Mesothelial cell of epicardium (in vitro differentiated cells): Measurements from ENCODE around the gene BTBD17. TPM values are rescaled to one million over a fixed set of nuclear protein-coding genes. Genes with fewer than 3 reads are reported as not detected.

ENCODE experiments used
- DNase-seq, 2 experiments: peaks; one replicate each; pipeline ENCODE4 v3.0.0; 2021; ENCODE audit warnings: low spot score in 2 of 2; ENCODE audit not compliant: unreplicated experiment in 2 of 2
- H3K27ac Mint-ChIP-seq: 2 replicates; pipeline ENCODE4 v1.8.0; 2021; ENCODE audit warnings: mixed read lengths
- H3K27me3 Mint-ChIP-seq: 2 replicates; pipeline ENCODE4 v1.8.0; 2021; ENCODE audit warnings: low read depth, mixed read lengths
- H3K36me3 Mint-ChIP-seq: 2 replicates; pipeline ENCODE4 v1.8.0; 2021; ENCODE audit warnings: mixed read lengths
- H3K4me1 Mint-ChIP-seq: 2 replicates; pipeline ENCODE4 v1.8.0; 2021; ENCODE audit warnings: mixed read lengths
- H3K4me3 Mint-ChIP-seq: 2 replicates; pipeline ENCODE4 v1.8.0; 2021; ENCODE audit warnings: mild to moderate bottlenecking, moderate library complexity, mixed read lengths
- H3K9me3 Mint-ChIP-seq: 2 replicates; pipeline ENCODE4 v1.8.0; 2021; ENCODE audit warnings: mixed read lengths
- CTCF ChIP-seq: fragments of 200-600 bp; sonication (generic); IDR thresholded peaks from one replicate; pipeline ENCODE4 v1.5.0; 2021; ENCODE audit warnings: antibody characterized with exemption; ENCODE audit not compliant: unreplicated experiment
- total RNA-seq: library from RNA; stranded (reverse); gene quantifications from 3 replicates; pipeline ENCODE4 v1.2.1, GENCODE V29; 2021

The BTBD17 gene
- total RNA-seq, 1 donor from 2014 or later, result 0.16 TPM

- Mint-ChIP-seq H3K4me3 (no peak overlapping the region), H3K36me3 (no peaks in the 10 kb centered on the region), H3K4me1 (no peaks in the 10 kb centered on the region), H3K9me3 (no peaks in the 10 kb centered on the region), H3K27me3 (peaks cover 69% of the 10 kb centered on the region), H3K27ac (no peak overlapping the region)
- no peak for DNase-seq
- no peak for TF ChIP-seq CTCF
Observed at GRCh38 chr17:74373838-74374606, 12.4 kb upstream of the BTBD17 start.

- no peak for DNase-seq
- peaks cover 66% of the 10 kb centered on the region for H3K27me3 Mint-ChIP-seq
- no peak for TF ChIP-seq CTCF
- H3K27ac Mint-ChIP-seq, result no peak overlapping the region
- H3K36me3 Mint-ChIP-seq, result no peaks in the 10 kb centered on the region
- H3K9me3 Mint-ChIP-seq, result no peaks in the 10 kb centered on the region
- H3K4me3 Mint-ChIP-seq, result no peak overlapping the region
- no peaks in the 10 kb centered on the region for H3K4me1 Mint-ChIP-seq
Observed at GRCh38 chr17:74372426-74372825, 10.8 kb upstream of the BTBD17 start.

GRCh38 chr17:74371653-74372147, 10.0 kb upstream of the BTBD17 start:
- no peaks in the 10 kb centered on the region for H3K36me3 Mint-ChIP-seq
- H3K9me3 Mint-ChIP-seq, result no peaks in the 10 kb centered on the region
- H3K27me3 Mint-ChIP-seq, result peaks cover 66% of the 10 kb centered on the region
- no peak for TF ChIP-seq CTCF
- no peaks in the 10 kb centered on the region for H3K4me1 Mint-ChIP-seq
- no peak for DNase-seq
- H3K27ac Mint-ChIP-seq, result no peak overlapping the region
- no peak overlapping the region for H3K4me3 Mint-ChIP-seq

- no peaks in the 10 kb centered on the region for H3K9me3 Mint-ChIP-seq
- DNase-seq, result no peak
- H3K4me3 Mint-ChIP-seq, result no peak overlapping the region
- H3K36me3 Mint-ChIP-seq, result no peaks in the 10 kb centered on the region
- no peaks in the 10 kb centered on the region for H3K4me1 Mint-ChIP-seq
- H3K27me3 Mint-ChIP-seq, result peaks cover 60% of the 10 kb centered on the region
- no peak overlapping the region for H3K27ac Mint-ChIP-seq
- TF ChIP-seq CTCF, result no peak
Observed at GRCh38 chr17:74369665-74370490, 8.2 kb upstream of the BTBD17 start.

GRCh38 chr17:74369221-74369620, 7.6 kb upstream of the BTBD17 start:
- Mint-ChIP-seq H3K27ac (no peak overlapping the region), H3K4me3 (no peak overlapping the region), H3K9me3 (no peaks in the 10 kb centered on the region), H3K4me1 (no peaks in the 10 kb centered on the region), H3K36me3 (no peaks in the 10 kb centered on the region), H3K27me3 (peaks cover 55% of the 10 kb centered on the region)
- no peak for TF ChIP-seq CTCF
- DNase-seq, result no peak
